PFSK-1 (cell line): ENCODE data around the gene CFAP20DC.

ENCODE experiments used
- FOXP2 ChIP-seq: optimal IDR thresholded peaks from 2 replicates; pipeline ENCODE3; 2011; ENCODE audit warnings: borderline replicate concordance, control low read depth, inconsistent platforms; ENCODE audit not compliant: insufficient read depth; ENCODE audit errors: extremely low read length, extremely low read depth
- POLR2AphosphoS5 ChIP-seq: IDR thresholded peaks from 2 replicates; pipeline ENCODE4 v1.6.1; 2012; ENCODE audit warnings: low read depth, mild to moderate bottlenecking, control low read depth, low read length, moderate library complexity
- REST ChIP-seq, 2 experiments: IDR thresholded peaks; 2 replicates each; pipeline versions ENCODE4 v1.6.1 to v1.8.0; 2011 to 2012; ENCODE audit warnings: low read depth in 2 of 2, low read length in 2 of 2, control low read depth in 1 of 2, inconsistent platforms in 1 of 2, mild to moderate bottlenecking in 1 of 2, moderate library complexity in 1 of 2; ENCODE audit not compliant: insufficient read depth in 1 of 2
- SIN3A ChIP-seq: IDR thresholded peaks from 2 replicates; pipeline ENCODE4 v1.6.1; 2012; ENCODE audit warnings: mild to moderate bottlenecking, low read length, moderate library complexity, borderline replicate concordance; ENCODE audit not compliant: insufficient read depth
- TAF1 ChIP-seq: IDR thresholded peaks from 2 replicates; pipeline ENCODE4 v1.6.1; 2012; ENCODE audit warnings: low read length, control low read depth, borderline replicate concordance; ENCODE audit not compliant: insufficient read depth

CFAP20DC gene

DNA sequence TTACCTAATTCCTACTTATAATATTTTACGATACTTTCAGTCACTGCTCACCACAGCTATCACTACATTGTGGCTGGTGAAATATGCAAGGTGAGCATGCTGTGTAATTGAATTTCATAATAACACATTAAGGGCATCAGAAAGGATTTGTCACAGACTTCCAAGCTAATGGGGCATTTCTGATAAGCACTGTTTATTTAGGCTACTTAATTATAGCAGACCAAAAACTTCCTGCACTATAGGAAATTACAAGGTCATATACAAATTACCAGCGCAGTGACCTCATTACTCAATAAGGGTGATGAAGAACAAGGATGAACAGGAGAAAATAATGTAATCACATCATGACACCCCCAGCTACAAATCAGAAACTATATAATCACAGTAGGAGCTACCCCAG, 294.7 kb downstream of the CFAP20DC start:
- no peak for TF ChIP-seq REST (IDR thresholded peaks at IDR 0.05; ENCODE audit: insufficient read depth in 1 of 2, low read depth in 2 of 2, low read length in 2 of 2)
- TF ChIP-seq FOXP2 = no peak
- no peak for TF ChIP-seq SIN3A
- no peak for TF ChIP-seq TAF1
- TF ChIP-seq POLR2AphosphoS5 = no peak

- TF ChIP-seq REST (IDR thresholded peaks at IDR 0.05; ENCODE audit: insufficient read depth in 1 of 2, low read depth in 2 of 2, low read length in 2 of 2) (no peak), TAF1 (no peak), POLR2AphosphoS5 (no peak), FOXP2 (no peak), SIN3A (no peak)
Observed at GRCh38 chr3:58754074-58754473, 295.8 kb downstream of the CFAP20DC start.

DNA sequence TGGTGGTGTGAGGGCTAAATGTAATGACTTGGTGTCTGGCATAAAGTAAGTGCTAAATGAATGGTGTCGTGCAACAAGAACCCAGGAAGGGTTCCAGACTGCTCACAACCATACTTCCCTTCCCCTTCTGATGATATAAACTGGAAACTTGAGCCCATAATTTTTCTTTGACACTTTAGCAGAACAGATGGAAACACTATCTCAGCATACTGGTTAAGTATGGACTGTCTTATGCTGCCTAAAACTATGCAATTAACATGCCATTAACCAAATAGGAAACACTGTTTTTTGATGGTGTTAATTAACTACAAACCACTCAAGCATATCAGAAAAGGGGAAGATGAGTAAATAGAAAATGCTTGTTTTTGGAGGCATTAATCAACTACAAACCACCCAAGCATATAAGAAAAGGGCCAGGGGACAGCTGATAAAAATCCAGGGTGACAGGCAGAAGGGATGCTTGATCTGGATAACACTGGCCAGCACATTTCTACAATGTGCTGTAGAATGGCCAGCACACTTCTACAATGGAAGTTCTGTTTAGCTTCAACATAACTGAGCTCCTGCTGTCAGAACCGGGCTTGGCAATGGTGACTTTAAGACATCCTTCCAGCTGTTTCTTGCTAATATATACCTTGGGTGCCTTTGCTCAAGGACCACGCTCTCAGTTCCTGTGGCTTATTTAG, 297.8 kb downstream of the CFAP20DC start:
- TF ChIP-seq REST (IDR thresholded peaks at IDR 0.05; ENCODE audit: insufficient read depth in 1 of 2, low read depth in 2 of 2, low read length in 2 of 2) = no peak
- TF ChIP-seq POLR2AphosphoS5 = no peak
- TF ChIP-seq SIN3A = no peak
- no peak for TF ChIP-seq FOXP2
- TF ChIP-seq TAF1 = no peak

DNA sequence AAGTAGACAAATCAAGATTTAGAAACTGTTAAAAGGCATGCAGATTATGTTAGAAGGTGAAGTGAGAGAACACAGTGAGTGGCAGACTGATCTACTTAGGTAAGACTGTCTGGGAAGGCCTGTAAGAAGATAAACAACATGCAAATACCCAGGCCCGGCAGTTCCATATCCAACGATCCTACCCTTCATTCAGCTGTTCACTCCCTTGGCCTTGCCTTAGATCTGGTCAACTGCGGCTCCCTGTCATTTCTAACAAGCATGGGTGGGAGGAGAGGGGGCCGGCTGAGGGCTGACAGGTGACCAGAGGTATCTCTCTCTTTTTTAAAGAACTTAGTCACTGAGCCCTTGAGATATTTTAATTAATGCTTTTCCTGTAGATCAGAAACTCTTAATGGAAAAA, 298.6 kb downstream of the CFAP20DC start:
- TF ChIP-seq REST (IDR thresholded peaks at IDR 0.05; ENCODE audit: insufficient read depth in 1 of 2, low read depth in 2 of 2, low read length in 2 of 2) (no peak), FOXP2 (no peak), TAF1 (no peak), POLR2AphosphoS5 (no peak), SIN3A (no peak)

GRCh38 chr3:58749948-58750347, 299.9 kb downstream of the CFAP20DC start:
- no peak for TF ChIP-seq FOXP2
- no peak for TF ChIP-seq TAF1
- TF ChIP-seq SIN3A = no peak
- TF ChIP-seq REST (IDR thresholded peaks at IDR 0.05; ENCODE audit: insufficient read depth in 1 of 2, low read depth in 2 of 2, low read length in 2 of 2) = no peak
- TF ChIP-seq POLR2AphosphoS5 = no peak
